Esophagus muscularis mucosa (tissue), 4 donors: Measurements from ENCODE around the gene CASP9.

ENCODE experiments used
- EP300 ChIP-seq: sonication (generic); formaldehyde crosslinking; IDR thresholded peaks from one replicate; pipeline ENCODE4 v1.6.1; 2017; ENCODE audit warnings: antibody characterized with exemption
- POLR2A ChIP-seq: fragments of 450-650 bp; IDR thresholded peaks from one replicate; pipeline ENCODE4 v1.6.1; 2017; ENCODE audit warnings: antibody characterized with exemption, moderate library complexity, mild to moderate bottlenecking, low read depth
- POLR2AphosphoS5 ChIP-seq, 2 donors: sonication (generic); formaldehyde crosslinking; IDR thresholded peaks; one replicate each; pipeline ENCODE4 v1.6.1; 2017; ENCODE audit warnings: antibody characterized with exemption in 2 of 2
- TF ChIP-seq, protein P1 (sequence below), 3 experiments: fragments of 200-600 bp in 2 of 3; fragments of 450-650 bp in 1 of 3; sonication (generic) in 2 of 3; IDR thresholded peaks; one replicate each; pipeline ENCODE4 v1.5.1; 2017 to 2019; ENCODE audit warnings: antibody characterized with exemption in 3 of 3, mild to moderate bottlenecking in 2 of 3, moderate library complexity in 1 of 3

- TF ChIP-seq, protein P1, sequence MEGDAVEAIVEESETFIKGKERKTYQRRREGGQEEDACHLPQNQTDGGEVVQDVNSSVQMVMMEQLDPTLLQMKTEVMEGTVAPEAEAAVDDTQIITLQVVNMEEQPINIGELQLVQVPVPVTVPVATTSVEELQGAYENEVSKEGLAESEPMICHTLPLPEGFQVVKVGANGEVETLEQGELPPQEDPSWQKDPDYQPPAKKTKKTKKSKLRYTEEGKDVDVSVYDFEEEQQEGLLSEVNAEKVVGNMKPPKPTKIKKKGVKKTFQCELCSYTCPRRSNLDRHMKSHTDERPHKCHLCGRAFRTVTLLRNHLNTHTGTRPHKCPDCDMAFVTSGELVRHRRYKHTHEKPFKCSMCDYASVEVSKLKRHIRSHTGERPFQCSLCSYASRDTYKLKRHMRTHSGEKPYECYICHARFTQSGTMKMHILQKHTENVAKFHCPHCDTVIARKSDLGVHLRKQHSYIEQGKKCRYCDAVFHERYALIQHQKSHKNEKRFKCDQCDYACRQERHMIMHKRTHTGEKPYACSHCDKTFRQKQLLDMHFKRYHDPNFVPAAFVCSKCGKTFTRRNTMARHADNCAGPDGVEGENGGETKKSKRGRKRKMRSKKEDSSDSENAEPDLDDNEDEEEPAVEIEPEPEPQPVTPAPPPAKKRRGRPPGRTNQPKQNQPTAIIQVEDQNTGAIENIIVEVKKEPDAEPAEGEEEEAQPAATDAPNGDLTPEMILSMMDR (IDR thresholded peaks at IDR 0.05) = no peak
- TF ChIP-seq EP300 = no peak
- no peak for TF ChIP-seq POLR2A
- TF ChIP-seq POLR2AphosphoS5 (IDR thresholded peaks at IDR 0.05) = no peak
These were observed 10.1 kb downstream of the CASP9 start for GRCh38 chr1:15513919-15514318.
